ENCODE results near the gene BBX. TPM values are rescaled to one million over a fixed set of nuclear protein-coding genes. Genes with fewer than 3 reads are reported as not detected.

BBX gene
- total and polyA plus RNA-seq, 2 of the 13 experiments (the other 11 are each of a cell fraction or from before 2014, with no cell fraction given) = 13.7 to 23.2 TPM

- no peaks in the 10 kb centered on the region; a peak in 1 of 5 replicates for H3K36me3 ChIP-seq (replicated peaks in 1 of 2; ENCODE audit: control insufficient read depth in 1 of 2, insufficient read depth in 2 of 2, low read length in 2 of 2)
- POLR2A ChIA-PET = no interaction called here
- H3K4me1 ChIP-seq (ENCODE audit: insufficient read depth, low read length) = no peaks in the 10 kb centered on the region
- TF ChIP-seq POLR2AphosphoS5 (IDR thresholded peaks at IDR 0.05; ENCODE audit: low read depth, low read length) (no peak), CEBPG (CRISPR knock-in tag; IDR thresholded peaks at IDR 0.05) (0 out of 2 replicates have a peak, but pooled peaks have one; percentile 23), CERS6 (CRISPR knock-in tag; IDR thresholded peaks at IDR 0.05) (no peak), CEBPB (IDR thresholded peaks at IDR 0.05; ENCODE audit: borderline replicate concordance, low read depth, low read length) (peak; percentile 76), NR0B2 (CRISPR knock-in tag; IDR thresholded peaks at IDR 0.05) (no peak)
- H3K4me2 ChIP-seq (ENCODE audit: low read depth, low read length) = no peak overlapping the region
- no peaks in the 10 kb centered on the region for H3K79me2 ChIP-seq (ENCODE audit: insufficient read depth, low read length)
- DNase-seq (ENCODE audit: low spot score) (no peak), ATAC-seq (no peak), FAIRE-seq (no peak)
- intact Hi-C loops (cut with micrococcal nuclease; ENCODE audit: unreplicated experiment) (no loop called here), in situ Hi-C loops (cut with HindIII; ENCODE audit: extremely low pct_ligation_motif_present, low pct_unique_long_range_greater_than_20kb) (no loop called here)
- H3K4me3 ChIP-seq (replicated peaks in 1 of 3; ENCODE audit: insufficient read depth in 1 of 3, low read depth in 2 of 3, low read length in 3 of 3) = no peak overlapping the region
- WGBS (ENCODE audit: low lambda C conversion rate) = 94% methylated on average over 2 of the region's 2 CpGs
- no peaks in the 10 kb centered on the region for H3K27me3 ChIP-seq (ENCODE audit: control insufficient read depth in 1 of 2, insufficient read depth in 2 of 2, low read length in 2 of 2)
- BruUV-seq (replicated peaks) = no TSS peak
- H2AFZ ChIP-seq (ENCODE audit: low read length) = no peak overlapping the region
- no peak overlapping the region for H3K9ac ChIP-seq (ENCODE audit: insufficient read depth, low read depth, low read length)
- CTCF ChIA-PET (ENCODE audit: low intra/inter-chr PET ratio, low total read pairs) = no interaction called here
- no peak overlapping the region for H3K27ac ChIP-seq (ENCODE audit: extremely low read length, insufficient read depth, low read length)
- no peaks in the 10 kb centered on the region; the same call in 1 of the 2 replicates for H4K20me1 ChIP-seq (ENCODE audit: insufficient read depth, low read length)
- H3K9me3 ChIP-seq (ENCODE audit: low read length) = no peaks in the 10 kb centered on the region
Measured at GRCh38 chr3:107641572-107642307, 119.0 kb downstream of the BBX start.
